Uterus (tissue), 4 donors: ENCODE data around the gene GOLT1A. TPM values are rescaled to one million over a fixed set of nuclear protein-coding genes. Genes with fewer than 3 reads are reported as not detected.

Source experiments
- DNase-seq, 2 donors: peaks; one replicate each; pipeline ENCODE4 v3.0.0-alpha.2; 2019 to 2020
- H3K27ac ChIP-seq, 2 donors: fragments of 200-600 bp; sonication (generic); 1 replicate in 1 of 2; 2 replicates in 1 of 2; pipeline ENCODE4 v1.5.1; 2016 to 2018
- H3K27me3 ChIP-seq, 2 donors: fragments of 200-600 bp; sonication (generic); one replicate each; pipeline ENCODE4 v1.5.1; 2018 to 2019; ENCODE audit warnings: control low read depth in 1 of 2
- H3K36me3 ChIP-seq, 2 donors: fragments of 200-600 bp; sonication (generic); one replicate each; pipeline ENCODE4 v1.5.1; 2019; ENCODE audit warnings: control low read depth in 1 of 2
- H3K4me1 ChIP-seq, 2 donors: fragments of 200-600 bp; sonication (generic); one replicate each; pipeline ENCODE4 v1.5.1; 2018 to 2019; ENCODE audit warnings: control low read depth in 1 of 2
- H3K4me3 ChIP-seq, 2 donors: fragments of 200-600 bp; sonication (generic); 1 replicate in 1 of 2; 2 replicates in 1 of 2; pipeline ENCODE4 v1.5.1; 2018 to 2019; ENCODE audit warnings: mild to moderate bottlenecking in 1 of 2
- H3K9me3 ChIP-seq, 2 donors: fragments of 200-600 bp; sonication (generic); one replicate each; pipeline ENCODE4 v1.5.1; 2019; ENCODE audit warnings: control low read depth in 1 of 2
- POLR2A ChIP-seq, 2 donors: fragments of 450-650 bp; IDR thresholded peaks; one replicate each; pipeline ENCODE4 v1.6.1; 2016; ENCODE audit warnings: antibody characterized with exemption in 2 of 2, mild to moderate bottlenecking in 1 of 2, moderate library complexity in 1 of 2
- intact Hi-C: fragments of 100-400 bp; cut with DNase I; formaldehyde crosslinking; loops from one replicate; pipeline ENCODE4 v1.15.1; 2023; ENCODE audit warnings: low total_unique reads
- total RNA-seq, 4 donors: library from RNA; depleted of rRNA in 3 of 4; stranded (reverse); fragments of >200 nt in 3 of 4; gene quantifications; one replicate each; pipeline versions ENCODE4 v1.1.0 to v1.2.4, GENCODE V29; 2014 to 2023
- TF ChIP-seq, protein P1 (sequence below), 4 experiments: fragments of 200-600 bp in 2 of 4; fragments of 450-650 bp in 2 of 4; sonication (generic) in 2 of 4; IDR thresholded peaks; one replicate each; pipeline ENCODE4 v1.5.1; 2016 to 2019; ENCODE audit warnings: antibody characterized with exemption in 4 of 4, mild to moderate bottlenecking in 2 of 4, moderate library complexity in 1 of 4
- donor health status: DM: yes; HTN: yes; CAD: no.

Gene GOLT1A
- total RNA-seq, 4 donors from 2014 or later: 0.52 TPM; not detected in 3

DNA sequence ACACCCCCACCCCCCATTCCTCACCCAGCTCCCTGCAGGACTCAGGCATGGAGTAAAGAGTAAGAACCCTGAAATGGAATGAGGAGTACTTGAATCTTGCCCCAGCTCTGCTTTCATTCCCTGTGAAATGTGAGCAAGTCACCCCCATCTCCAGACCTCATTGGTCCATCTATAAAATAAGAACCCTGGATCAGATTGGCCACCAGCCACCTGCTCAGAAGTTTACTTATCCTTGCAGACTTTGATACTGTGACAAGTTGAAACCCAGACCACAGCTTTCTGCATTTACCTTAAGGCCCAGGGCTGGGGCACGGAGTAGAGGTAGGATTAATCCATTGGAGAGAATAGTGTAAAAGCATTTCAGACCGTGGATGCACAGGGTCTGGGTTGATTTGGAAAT, 19.7 kb downstream of the GOLT1A start:
- no peaks in the 10 kb centered on the region for H3K9me3 ChIP-seq
- H3K27ac ChIP-seq: no peak overlapping the region
- H3K27me3 ChIP-seq: no peaks in the 10 kb centered on the region
- intact Hi-C loops: no loop called here
- H3K4me1 ChIP-seq: peaks cover 0 to 4% of the 10 kb centered on the region in 2 donors
- TF ChIP-seq POLR2A (IDR thresholded peaks at IDR 0.05): no peak
- TF ChIP-seq, protein P1, sequence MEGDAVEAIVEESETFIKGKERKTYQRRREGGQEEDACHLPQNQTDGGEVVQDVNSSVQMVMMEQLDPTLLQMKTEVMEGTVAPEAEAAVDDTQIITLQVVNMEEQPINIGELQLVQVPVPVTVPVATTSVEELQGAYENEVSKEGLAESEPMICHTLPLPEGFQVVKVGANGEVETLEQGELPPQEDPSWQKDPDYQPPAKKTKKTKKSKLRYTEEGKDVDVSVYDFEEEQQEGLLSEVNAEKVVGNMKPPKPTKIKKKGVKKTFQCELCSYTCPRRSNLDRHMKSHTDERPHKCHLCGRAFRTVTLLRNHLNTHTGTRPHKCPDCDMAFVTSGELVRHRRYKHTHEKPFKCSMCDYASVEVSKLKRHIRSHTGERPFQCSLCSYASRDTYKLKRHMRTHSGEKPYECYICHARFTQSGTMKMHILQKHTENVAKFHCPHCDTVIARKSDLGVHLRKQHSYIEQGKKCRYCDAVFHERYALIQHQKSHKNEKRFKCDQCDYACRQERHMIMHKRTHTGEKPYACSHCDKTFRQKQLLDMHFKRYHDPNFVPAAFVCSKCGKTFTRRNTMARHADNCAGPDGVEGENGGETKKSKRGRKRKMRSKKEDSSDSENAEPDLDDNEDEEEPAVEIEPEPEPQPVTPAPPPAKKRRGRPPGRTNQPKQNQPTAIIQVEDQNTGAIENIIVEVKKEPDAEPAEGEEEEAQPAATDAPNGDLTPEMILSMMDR (IDR thresholded peaks at IDR 0.05): no peak
- H3K4me3 ChIP-seq: no peak overlapping the region
- DNase-seq: no peak
- no peaks in the 10 kb centered on the region for H3K36me3 ChIP-seq

DNA sequence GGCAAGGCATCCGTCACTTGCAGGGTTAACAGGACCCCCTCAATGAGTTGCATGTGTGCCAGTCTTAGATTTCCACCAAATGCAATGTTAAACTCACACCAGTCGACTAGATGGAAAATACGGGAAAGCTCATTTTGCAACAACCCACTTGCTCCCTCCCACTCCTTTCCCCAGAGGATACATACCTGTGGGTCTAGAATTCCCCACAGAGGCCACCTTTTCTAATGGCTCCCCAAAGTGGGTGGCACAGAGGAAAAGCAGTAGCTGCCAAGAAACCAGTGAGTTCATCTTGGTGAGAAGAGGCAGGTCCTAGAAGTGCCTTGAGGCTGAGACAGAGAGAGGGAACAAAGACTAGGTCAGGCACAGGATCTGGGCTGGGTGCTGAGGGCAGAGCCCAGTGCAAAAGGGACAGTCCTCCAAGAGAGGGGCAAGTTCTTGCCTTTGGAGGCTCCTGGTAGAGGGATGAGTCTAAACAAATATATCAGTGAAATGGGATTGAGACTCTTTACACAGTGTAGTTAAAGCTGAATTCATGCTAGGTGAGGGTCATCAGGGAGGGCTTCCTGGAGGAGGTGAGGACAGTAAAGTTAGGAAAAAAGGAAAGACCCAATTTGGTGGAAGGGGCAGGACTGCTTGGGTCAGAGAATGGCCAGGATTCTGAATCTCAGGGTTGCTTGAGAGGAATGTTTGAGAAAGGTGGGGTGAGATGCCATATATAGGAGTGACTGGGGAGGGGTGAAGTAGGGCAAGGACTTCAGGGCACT, 21.0 kb downstream of the GOLT1A start:
- no peak for DNase-seq
- Histone ChIP-seq H3K36me3 (no peaks in the 10 kb centered on the region), H3K27ac (no peak overlapping the region), H3K4me3 (no peak overlapping the region), H3K27me3 (no peaks in the 10 kb centered on the region), H3K9me3 (no peaks in the 10 kb centered on the region), H3K4me1 (peaks cover 0 to 4% of the 10 kb centered on the region in 2 donors)
- intact Hi-C loops: no loop called here
- no peak for TF ChIP-seq POLR2A (IDR thresholded peaks at IDR 0.05)
- TF ChIP-seq, protein P1 (IDR thresholded peaks at IDR 0.05): no peak

DNA sequence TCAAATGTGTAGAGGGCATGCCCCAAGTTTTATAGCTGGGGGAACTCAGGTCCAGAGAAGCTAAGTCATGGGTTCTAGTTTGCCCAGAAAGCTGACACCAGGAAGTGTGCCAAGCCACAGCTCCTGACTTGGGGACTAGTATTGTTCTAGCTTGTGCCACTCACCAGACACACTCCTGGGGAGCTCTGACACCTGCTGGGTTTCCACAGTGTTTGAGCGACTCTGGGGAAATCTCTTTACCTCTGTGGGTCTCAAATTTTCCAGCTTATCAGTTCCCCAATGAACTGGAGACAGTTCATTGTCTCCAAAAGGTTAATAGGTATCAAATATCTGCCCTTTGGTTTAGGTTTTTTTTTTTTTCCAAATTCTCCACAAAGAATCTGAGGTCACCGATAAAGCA, 21.7 kb downstream of the GOLT1A start:
- Histone ChIP-seq H3K36me3 (no peaks in the 10 kb centered on the region), H3K9me3 (no peaks in the 10 kb centered on the region), H3K27ac (no peak overlapping the region), H3K27me3 (no peaks in the 10 kb centered on the region), H3K4me1 (peaks cover 0 to 4% of the 10 kb centered on the region in 2 donors), H3K4me3 (no peak overlapping the region)
- DNase-seq: no peak
- intact Hi-C loops: no loop called here
- no peak for TF ChIP-seq POLR2A (IDR thresholded peaks at IDR 0.05)
- TF ChIP-seq, protein P1 (IDR thresholded peaks at IDR 0.05): no peak

DNA sequence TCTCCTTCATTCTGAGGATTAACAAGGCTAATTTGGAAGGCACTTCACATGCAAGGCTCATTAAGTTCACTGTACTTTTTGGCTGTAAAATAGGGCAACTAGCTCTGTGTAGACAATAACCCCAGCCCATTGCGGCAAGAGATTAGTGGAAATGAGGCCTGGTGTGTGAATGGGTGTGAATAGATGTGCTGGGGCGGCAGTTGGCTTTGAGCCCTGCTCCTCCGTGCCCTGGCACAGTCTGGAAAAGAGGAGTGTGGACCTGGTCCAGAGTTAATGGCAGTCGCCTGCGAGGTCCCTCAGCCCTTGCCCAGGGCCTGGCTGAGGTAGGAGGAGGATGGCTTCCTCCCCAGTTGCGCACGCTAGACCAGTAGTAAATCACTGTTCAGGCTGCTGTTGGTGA, 22.3 kb downstream of the GOLT1A start:
- no peak for TF ChIP-seq POLR2A (IDR thresholded peaks at IDR 0.05)
- TF ChIP-seq, protein P1 (IDR thresholded peaks at IDR 0.05): no peak
- no peaks in the 10 kb centered on the region for H3K27me3 ChIP-seq
- intact Hi-C loops: no loop called here

More for the DNA sequence above, 22.3 kb downstream of the GOLT1A start:
- no peaks in the 10 kb centered on the region for H3K36me3 ChIP-seq
- H3K4me3 ChIP-seq: no peak overlapping the region
- H3K9me3 ChIP-seq: no peaks in the 10 kb centered on the region
- no peak overlapping the region for H3K27ac ChIP-seq
- no peak for DNase-seq
- peaks cover 0 to 4% of the 10 kb centered on the region in 2 donors for H3K4me1 ChIP-seq
